WI38 (cell line): ENCODE measurements around the gene NPLOC4.
A peak's percentile ranks its signal among the peaks of the same experiment; 100 is the strongest.

Source experiments
- H3K4me3 ChIP-seq: 2 replicates; pipeline ENCODE4 v1.5.1; 2011; ENCODE audit warnings: low read depth, mild to moderate bottlenecking, control low read depth, low read length
- TF ChIP-seq, protein P1 (sequence below): IDR thresholded peaks from 2 replicates; pipeline ENCODE4 v1.5.1; 2012; ENCODE audit warnings: low read depth, mild to moderate bottlenecking, control low read depth, low read length

Gene NPLOC4

DNA sequence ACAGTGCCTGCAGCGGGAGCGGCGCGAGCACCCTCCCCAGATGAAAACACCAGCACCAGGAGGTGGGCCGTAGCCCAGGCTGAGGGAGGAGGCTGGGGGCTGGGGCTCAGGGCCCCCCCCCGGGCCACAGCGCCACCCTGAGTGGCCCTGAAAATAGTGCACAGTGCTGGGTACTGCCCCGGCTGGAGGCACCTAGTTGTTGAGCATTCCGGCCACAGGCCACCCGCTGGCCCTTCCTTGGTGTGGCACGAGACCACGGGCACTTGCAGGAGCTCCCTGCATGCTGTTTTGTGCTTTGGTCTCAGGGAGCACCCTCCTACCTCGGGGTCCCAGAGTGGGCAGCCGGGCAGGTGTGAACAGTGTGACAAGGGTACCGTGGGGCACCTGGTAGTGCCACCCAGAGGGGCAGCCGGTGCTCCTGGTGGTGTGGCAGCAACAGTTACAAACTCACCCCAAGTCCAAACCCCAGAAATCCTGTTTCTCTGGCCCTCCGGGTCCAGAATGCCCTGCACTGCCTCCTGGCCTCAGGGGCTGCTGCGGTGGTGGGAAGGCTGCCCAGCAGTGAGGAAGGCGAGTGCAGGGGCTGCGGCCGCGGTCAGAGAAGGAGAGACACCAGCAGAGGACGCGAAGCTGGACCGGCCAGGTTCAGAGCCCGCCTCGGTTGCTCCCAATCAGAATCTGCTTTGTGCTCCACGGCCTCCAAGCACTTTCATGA lies 96.8 kb downstream of the NPLOC4 start:
- H3K4me3 ChIP-seq: no peak overlapping the region
- TF ChIP-seq, protein P1, sequence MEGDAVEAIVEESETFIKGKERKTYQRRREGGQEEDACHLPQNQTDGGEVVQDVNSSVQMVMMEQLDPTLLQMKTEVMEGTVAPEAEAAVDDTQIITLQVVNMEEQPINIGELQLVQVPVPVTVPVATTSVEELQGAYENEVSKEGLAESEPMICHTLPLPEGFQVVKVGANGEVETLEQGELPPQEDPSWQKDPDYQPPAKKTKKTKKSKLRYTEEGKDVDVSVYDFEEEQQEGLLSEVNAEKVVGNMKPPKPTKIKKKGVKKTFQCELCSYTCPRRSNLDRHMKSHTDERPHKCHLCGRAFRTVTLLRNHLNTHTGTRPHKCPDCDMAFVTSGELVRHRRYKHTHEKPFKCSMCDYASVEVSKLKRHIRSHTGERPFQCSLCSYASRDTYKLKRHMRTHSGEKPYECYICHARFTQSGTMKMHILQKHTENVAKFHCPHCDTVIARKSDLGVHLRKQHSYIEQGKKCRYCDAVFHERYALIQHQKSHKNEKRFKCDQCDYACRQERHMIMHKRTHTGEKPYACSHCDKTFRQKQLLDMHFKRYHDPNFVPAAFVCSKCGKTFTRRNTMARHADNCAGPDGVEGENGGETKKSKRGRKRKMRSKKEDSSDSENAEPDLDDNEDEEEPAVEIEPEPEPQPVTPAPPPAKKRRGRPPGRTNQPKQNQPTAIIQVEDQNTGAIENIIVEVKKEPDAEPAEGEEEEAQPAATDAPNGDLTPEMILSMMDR: no peak

DNA sequence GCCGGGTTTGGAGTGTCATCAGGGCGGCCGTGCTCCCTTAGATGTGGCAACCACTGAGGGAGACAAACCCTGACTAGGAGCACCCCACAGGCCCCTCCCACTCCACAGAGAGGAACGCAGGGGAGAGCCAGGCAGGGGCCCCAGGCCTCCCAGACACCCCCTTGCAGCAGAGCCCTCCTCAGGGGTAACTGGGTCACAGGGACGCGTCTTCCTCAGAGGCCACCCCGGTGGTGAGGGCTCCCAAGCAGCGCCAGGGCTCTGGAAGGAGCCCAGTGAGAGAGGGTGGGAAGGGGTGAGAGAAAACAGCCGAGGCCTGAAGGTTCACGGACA lies 97.4 kb downstream of the NPLOC4 start:
- TF ChIP-seq, protein P1: no peak
- no peak overlapping the region for H3K4me3 ChIP-seq

DNA sequence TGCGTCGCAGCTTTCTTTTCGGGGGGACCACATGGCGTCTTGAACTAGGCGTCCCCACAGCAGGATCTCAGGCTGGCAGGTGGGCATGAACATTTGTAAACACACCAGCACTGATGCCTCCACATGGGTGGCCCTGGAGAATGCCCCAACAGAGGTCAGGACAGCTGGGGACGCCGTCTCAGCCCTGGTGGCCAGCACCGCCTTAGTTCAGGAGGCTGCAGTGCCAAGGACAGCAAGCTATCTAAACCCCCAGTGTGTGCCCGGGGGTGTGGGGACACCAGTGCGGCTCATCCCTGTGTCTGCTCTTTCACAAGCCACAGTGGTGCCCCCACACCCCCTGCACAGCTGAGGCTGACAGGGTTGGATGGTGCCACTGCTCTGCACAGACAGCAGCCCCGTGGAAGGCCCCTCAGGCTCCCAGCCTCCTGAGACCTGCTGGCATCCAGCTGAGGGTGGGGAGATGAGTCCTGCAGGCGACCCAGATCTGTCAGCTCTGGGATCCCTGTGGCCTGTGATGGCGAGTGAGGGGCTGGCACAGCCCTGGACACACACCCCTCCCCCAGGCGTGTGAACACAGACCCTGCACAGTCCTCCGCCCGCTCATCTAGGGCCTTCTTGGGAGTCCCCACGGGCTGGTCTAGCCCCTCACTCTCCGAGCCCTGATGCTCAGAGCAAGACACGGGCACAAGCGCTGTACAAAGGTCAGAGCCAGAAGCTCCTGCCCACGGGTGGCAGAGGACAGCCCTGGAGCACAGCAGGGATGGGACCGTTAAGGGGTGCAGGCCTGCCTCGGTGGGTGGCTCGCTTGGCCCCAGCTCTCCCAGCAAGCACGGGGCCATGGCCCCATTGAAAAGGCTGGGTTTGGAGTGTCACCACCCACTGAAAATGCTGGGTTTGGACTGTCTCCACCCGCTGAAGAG lies 98.0 kb downstream of the NPLOC4 start:
- H3K4me3 ChIP-seq: no peak overlapping the region
- TF ChIP-seq, protein P1: no peak

DNA sequence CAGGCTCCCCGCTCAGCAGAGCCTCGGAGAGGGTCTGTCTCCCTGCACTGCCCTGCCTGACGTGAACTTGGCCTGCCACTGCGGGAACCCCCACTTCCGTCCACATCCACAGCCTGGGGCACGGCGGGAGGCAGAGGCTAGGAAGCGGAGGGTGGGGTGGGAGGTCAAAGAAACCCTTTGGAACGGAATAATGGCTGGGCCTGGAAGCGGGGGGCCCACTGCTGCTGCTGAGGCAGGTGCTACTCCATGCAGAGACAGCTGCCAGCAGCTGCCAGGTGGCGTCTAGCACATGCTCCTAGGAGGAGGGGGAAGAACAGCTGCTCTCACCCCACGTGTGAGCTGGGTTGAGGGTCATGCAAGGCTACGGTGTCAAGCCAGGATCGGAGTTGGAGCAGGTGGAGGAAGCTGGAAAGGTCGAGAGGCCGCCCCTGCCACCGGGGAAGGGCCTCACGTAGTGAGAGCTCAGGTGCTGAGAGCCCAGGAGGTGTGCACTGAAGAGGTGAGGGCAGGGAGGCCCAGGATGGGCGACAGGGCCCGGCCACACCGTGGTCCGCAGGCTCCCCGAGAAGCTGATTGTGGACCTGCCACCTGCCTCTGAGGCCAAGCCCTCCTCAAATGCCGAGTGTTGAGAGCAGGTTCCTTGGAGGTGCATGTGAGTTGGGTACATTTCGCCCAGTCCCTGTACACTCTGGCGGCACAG lies 98.9 kb downstream of the NPLOC4 start:
- TF ChIP-seq, protein P1: no peak
- no peak overlapping the region for H3K4me3 ChIP-seq

DNA sequence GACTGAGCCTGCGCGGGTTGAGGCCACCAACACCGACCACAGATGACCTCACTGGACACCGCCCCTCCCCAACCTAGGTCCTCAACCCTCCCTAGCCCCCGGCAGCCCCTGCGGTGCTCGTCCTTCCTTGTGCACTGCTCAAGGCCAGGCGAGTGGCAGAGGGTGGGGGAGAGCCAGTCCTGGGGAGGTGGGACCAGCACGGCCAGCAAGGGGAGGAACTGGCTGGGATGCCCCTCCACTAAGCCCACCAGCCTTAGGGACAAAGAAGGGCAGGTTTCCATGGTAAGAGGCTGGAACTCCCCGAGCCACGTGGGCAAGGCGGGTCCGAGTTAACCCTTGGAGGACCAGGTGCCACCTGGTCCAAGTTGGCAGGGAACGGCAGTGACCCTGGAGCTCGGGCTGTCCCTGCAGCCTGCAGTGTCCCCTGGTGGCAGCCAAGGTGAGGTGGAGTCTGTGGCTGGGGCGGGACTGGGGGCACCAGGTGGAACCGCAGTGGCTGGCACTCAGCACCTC lies 99.5 kb downstream of the NPLOC4 start:
- TF ChIP-seq, protein P1: peak; percentile 29; the same call in 1 of the 2 replicates
- H3K4me3 ChIP-seq: no peak overlapping the region

DNA sequence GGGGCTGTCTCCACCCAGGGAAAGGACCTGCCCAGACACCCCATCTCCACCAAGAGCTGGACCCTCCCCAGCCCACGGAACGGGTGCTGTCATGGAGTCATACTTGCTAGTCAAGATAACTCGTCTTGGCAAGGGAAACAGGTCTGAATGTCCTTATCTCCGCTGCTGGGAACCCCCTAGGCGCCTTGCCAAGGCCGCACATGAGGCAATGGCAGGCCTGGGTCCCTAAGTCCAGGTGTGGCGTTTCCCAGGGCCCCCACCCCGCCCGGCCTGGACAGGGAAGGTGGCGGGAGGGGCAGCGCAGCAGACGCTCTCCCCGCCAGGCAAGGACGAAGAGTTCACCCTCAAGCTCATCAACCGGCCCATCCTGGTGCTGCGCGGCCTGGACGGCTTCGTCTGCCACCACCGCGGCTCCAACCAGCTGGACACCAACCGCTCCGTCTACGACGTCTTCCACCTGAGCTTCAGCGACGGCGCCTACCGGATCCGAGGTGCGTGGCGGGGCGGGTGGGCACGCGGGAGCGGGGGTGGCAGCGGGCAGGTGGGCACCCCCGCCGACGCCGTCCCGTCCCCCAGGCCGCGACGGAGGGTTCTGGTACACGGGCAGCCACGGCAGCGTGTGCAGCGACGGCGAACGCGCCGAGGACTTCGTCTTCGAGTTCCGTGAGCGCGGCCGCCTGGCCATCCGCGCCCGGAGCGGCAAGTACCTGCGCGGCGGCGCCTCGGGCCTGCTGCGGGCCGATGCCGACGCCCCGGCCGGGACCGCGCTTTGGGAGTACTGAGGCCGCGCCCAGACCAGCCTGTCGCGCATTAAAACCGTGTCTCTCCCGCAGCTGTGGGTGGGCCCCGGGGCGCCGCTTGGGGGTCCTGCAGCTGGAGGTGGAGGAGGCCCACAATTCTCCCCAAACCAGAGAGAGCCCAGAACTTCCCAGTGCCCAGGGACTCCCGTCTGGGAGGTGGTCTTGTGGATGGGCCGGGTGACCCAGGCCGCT lies 100.3 kb downstream of the NPLOC4 start:
- H3K4me3 ChIP-seq: no peak overlapping the region

More for the DNA sequence above, 100.3 kb downstream of the NPLOC4 start:
- TF ChIP-seq, protein P1: no peak
